ENCODE data around the gene OCA2. TPM values are rescaled to one million over a fixed set of nuclear protein-coding genes. Genes with fewer than 3 reads are reported as not detected.

Gene OCA2
- polyA plus RNA-seq, 1 donor from 2014 or later = 0.97 TPM

GRCh38 chr15:28104326-28104725, 5.2 kb upstream of the OCA2 start:
- no peaks in the 10 kb centered on the region for H4K20me1 ChIP-seq (ENCODE audit: insufficient read depth)
- no peak overlapping the region for H2AFZ ChIP-seq (ENCODE audit: low read depth, low read length)
- no peaks in the 10 kb centered on the region for H3F3A ChIP-seq (ENCODE audit: insufficient read depth, low read length, poor library complexity, severe bottlenecking)
- no peak overlapping the region for H3K27ac ChIP-seq (ENCODE audit: low read length)
- H3K27me3 ChIP-seq (ENCODE audit: insufficient read depth, low read depth, low read length) = peaks cover 39% of the 10 kb centered on the region
- no peak overlapping the region for H3K4me2 ChIP-seq (ENCODE audit: low read length)
- H3K9me3 ChIP-seq (ENCODE audit: low read length) = no peaks in the 10 kb centered on the region
- TF ChIP-seq MXI1 (conservative IDR thresholded peaks at IDR 0.05; ENCODE audit: poor library complexity, severe bottlenecking) = no peak
- no peak for TF ChIP-seq TAF1 (IDR thresholded peaks at IDR 0.05; ENCODE audit: low read depth)
- no peak for TF ChIP-seq REST (IDR thresholded peaks at IDR 0.05; ENCODE audit: borderline replicate concordance)
- no peak for TF ChIP-seq RAD21 (conservative IDR thresholded peaks at IDR 0.05)
- H3K9me2 ChIP-seq (ENCODE audit: insufficient read depth, low read length) = no peaks in the 10 kb centered on the region
- H3K9ac ChIP-seq (ENCODE audit: low read length) = no peak overlapping the region
- no peaks in the 10 kb centered on the region for H3K79me2 ChIP-seq (replicated peaks; ENCODE audit: insufficient read depth, low read length)
- H3K4me3 ChIP-seq (ENCODE audit: low read length) = no peak overlapping the region
- no peaks in the 10 kb centered on the region for H3K36me3 ChIP-seq (ENCODE audit: insufficient read depth, low read length)

GRCh38 chr15:28103831-28104230, 4.7 kb upstream of the OCA2 start:
- Histone ChIP-seq H3K9me3 (ENCODE audit: low read length) (no peaks in the 10 kb centered on the region), H3K27me3 (ENCODE audit: insufficient read depth, low read depth, low read length) (peaks cover 44% of the 10 kb centered on the region), H3K36me3 (ENCODE audit: insufficient read depth, low read length) (no peaks in the 10 kb centered on the region), H2AFZ (ENCODE audit: low read depth, low read length) (no peak overlapping the region), H3K4me2 (ENCODE audit: low read length) (no peak overlapping the region), H3K9ac (ENCODE audit: low read length) (no peak overlapping the region), H4K20me1 (ENCODE audit: insufficient read depth) (no peaks in the 10 kb centered on the region), H3F3A (ENCODE audit: insufficient read depth, low read length, poor library complexity, severe bottlenecking) (no peaks in the 10 kb centered on the region), H3K79me2 (replicated peaks; ENCODE audit: insufficient read depth, low read length) (no peaks in the 10 kb centered on the region), H3K27ac (ENCODE audit: low read length) (no peak overlapping the region), H3K9me2 (ENCODE audit: insufficient read depth, low read length) (no peaks in the 10 kb centered on the region), H3K4me3 (ENCODE audit: low read length) (no peak overlapping the region)
- TF ChIP-seq SMC3 (conservative IDR thresholded peaks at IDR 0.05; ENCODE audit: poor library complexity) (no peak), TAF1 (IDR thresholded peaks at IDR 0.05; ENCODE audit: low read depth) (no peak), MXI1 (conservative IDR thresholded peaks at IDR 0.05; ENCODE audit: poor library complexity, severe bottlenecking) (no peak), REST (IDR thresholded peaks at IDR 0.05; ENCODE audit: borderline replicate concordance) (no peak), EZH2 (IDR thresholded peaks at IDR 0.05; ENCODE audit: borderline replicate concordance, insufficient read depth, low read length, poor library complexity, severe bottlenecking) (no peak)

GRCh38 chr15:28101983-28102441, 2.9 kb upstream of the OCA2 start:
- Histone ChIP-seq H3K9me3 (ENCODE audit: low read length) (no peaks in the 10 kb centered on the region), H3K9ac (ENCODE audit: low read length) (no peak overlapping the region), H2AFZ (ENCODE audit: low read depth, low read length) (no peak overlapping the region), H3F3A (ENCODE audit: insufficient read depth, low read length, poor library complexity, severe bottlenecking) (no peaks in the 10 kb centered on the region), H3K4me2 (ENCODE audit: low read length) (no peak overlapping the region), H3K4me3 (ENCODE audit: low read length) (no peak overlapping the region), H3K9me2 (ENCODE audit: insufficient read depth, low read length) (no peaks in the 10 kb centered on the region), H3K27me3 (ENCODE audit: insufficient read depth, low read depth, low read length) (peaks cover 54% of the 10 kb centered on the region), H3K36me3 (ENCODE audit: insufficient read depth, low read length) (no peaks in the 10 kb centered on the region), H3K79me2 (replicated peaks; ENCODE audit: insufficient read depth, low read length) (no peaks in the 10 kb centered on the region), H4K20me1 (ENCODE audit: insufficient read depth) (no peaks in the 10 kb centered on the region), H3K27ac (ENCODE audit: low read length) (no peak overlapping the region)
- TF ChIP-seq MXI1 (conservative IDR thresholded peaks at IDR 0.05; ENCODE audit: poor library complexity, severe bottlenecking) (no peak), CTCF (IDR thresholded peaks at IDR 0.05; ENCODE audit: poor library complexity, severe bottlenecking) (no peak), TAF1 (IDR thresholded peaks at IDR 0.05; ENCODE audit: low read depth) (no peak), POLR2AphosphoS5 (IDR thresholded peaks at IDR 0.05) (no peak), SMC3 (conservative IDR thresholded peaks at IDR 0.05; ENCODE audit: poor library complexity) (no peak), RAD21 (conservative IDR thresholded peaks at IDR 0.05) (no peak), EP300 (conservative IDR thresholded peaks at IDR 0.05; ENCODE audit: poor library complexity, severe bottlenecking) (no peak), EZH2 (IDR thresholded peaks at IDR 0.05; ENCODE audit: borderline replicate concordance, insufficient read depth, low read length, poor library complexity, severe bottlenecking) (no peak)

Data from neural cell (in vitro differentiated cells).